ENCODE data around the gene SPRYD4.

DNA sequence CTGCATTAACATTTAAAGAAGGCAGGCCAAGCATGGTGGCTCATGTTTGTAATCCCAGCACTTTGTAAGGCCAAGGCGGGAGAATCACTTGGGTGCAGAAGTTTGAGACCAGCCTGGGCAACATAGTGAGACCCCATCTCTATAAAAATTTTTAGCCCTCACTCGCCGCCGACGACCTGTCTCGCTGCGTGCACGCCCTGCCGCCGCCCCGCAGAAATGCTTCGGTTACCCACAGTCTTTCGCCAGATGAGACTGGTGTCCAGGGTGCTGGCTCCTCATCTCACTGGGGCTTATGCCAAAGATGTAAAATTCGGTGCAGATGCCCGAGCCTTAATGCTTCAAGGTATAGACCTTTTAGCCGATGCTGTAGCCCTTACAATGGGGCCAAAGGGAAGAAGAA is 42.4 kb downstream of the SPRYD4 start:
- TF ChIP-seq, protein P1, sequence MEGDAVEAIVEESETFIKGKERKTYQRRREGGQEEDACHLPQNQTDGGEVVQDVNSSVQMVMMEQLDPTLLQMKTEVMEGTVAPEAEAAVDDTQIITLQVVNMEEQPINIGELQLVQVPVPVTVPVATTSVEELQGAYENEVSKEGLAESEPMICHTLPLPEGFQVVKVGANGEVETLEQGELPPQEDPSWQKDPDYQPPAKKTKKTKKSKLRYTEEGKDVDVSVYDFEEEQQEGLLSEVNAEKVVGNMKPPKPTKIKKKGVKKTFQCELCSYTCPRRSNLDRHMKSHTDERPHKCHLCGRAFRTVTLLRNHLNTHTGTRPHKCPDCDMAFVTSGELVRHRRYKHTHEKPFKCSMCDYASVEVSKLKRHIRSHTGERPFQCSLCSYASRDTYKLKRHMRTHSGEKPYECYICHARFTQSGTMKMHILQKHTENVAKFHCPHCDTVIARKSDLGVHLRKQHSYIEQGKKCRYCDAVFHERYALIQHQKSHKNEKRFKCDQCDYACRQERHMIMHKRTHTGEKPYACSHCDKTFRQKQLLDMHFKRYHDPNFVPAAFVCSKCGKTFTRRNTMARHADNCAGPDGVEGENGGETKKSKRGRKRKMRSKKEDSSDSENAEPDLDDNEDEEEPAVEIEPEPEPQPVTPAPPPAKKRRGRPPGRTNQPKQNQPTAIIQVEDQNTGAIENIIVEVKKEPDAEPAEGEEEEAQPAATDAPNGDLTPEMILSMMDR (conservative IDR thresholded peaks at IDR 0.05 in 1 of 2, IDR thresholded peaks at IDR 0.05 in 1 of 2; ENCODE audit: extremely low read depth in 1 of 2, insufficient read depth in 1 of 2, low read depth in 1 of 2, low read length in 2 of 2) = no peak
- TF ChIP-seq EZH2 (IDR thresholded peaks at IDR 0.05; ENCODE audit: borderline replicate concordance, low read length) = no peak
